Fibroblast of the aortic adventitia (primary cell): ENCODE results near the gene PRDX6. TPM values are rescaled to one million over a fixed set of nuclear protein-coding genes. Genes with fewer than 3 reads are reported as not detected.

Source experiments
- DNase-seq: peaks from one replicate; pipeline ENCODE4 v3.0.0-alpha.2; 2010; ENCODE audit warnings: low read depth
- H3K4me3 ChIP-seq: 2 replicates; pipeline ENCODE4 v1.5.1; 2011; ENCODE audit warnings: low read depth, mild to moderate bottlenecking, control low read depth, low read length, moderate library complexity
- CTCF ChIP-seq: IDR thresholded peaks from 2 replicates; pipeline ENCODE4 v1.5.1; 2011; ENCODE audit warnings: mild to moderate bottlenecking, low read length, control low read depth, inconsistent platforms; ENCODE audit not compliant: insufficient read depth
- total RNA-seq: library from RNA; depleted of rRNA; stranded (reverse); fragments of >200 nt; gene quantifications from 2 replicates; pipeline ENCODE4 v1.2.3, GENCODE V29; 2012; ENCODE audit warnings: low replicate concordance

The PRDX6 gene
- 185 and 278 TPM in 2 replicates for total RNA-seq

- peak; percentile 73 for DNase-seq
- peak within 1 kb of the TSS; percentile 90 for H3K4me3 ChIP-seq
- no peak for TF ChIP-seq CTCF
These were observed at the start of gene PRDX6 for GRCh38 chr1:173477286-173478093. Gene PRDX6, plus strand, starts transcription at chr1:173477335. Its CDS starts 63 bp downstream, at chr1:173477398.

- DNase-seq: peak; percentile 95
- TF ChIP-seq CTCF: peak; percentile 70
- H3K4me3 ChIP-seq: peak overlapping the region; percentile 52
These were observed 47.4 kb upstream of the PRDX6 start for GRCh38 chr1:173429471-173430402.

- no peak overlapping the region for H3K4me3 ChIP-seq
- TF ChIP-seq CTCF: no peak
- DNase-seq: no peak
These were observed 46.3 kb upstream of the PRDX6 start for GRCh38 chr1:173430677-173431303.

GRCh38 chr1:173431304-173432045, 45.7 kb upstream of the PRDX6 start:
- TF ChIP-seq CTCF: peak; percentile 91
- H3K4me3 ChIP-seq: no peak overlapping the region
- DNase-seq: peak; percentile 95

GRCh38 chr1:173432331-173432730, 44.8 kb upstream of the PRDX6 start:
- H3K4me3 ChIP-seq: no peak overlapping the region
- TF ChIP-seq CTCF: no peak

More at GRCh38 chr1:173432331-173432730, 44.8 kb upstream of the PRDX6 start:
- DNase-seq: no peak
